Astrocyte (in vitro differentiated cells and primary cell): ENCODE results near the gene SHISA8.

Source experiments
- EZH2 ChIP-seq: IDR thresholded peaks from 2 replicates; pipeline ENCODE4 v1.6.1; 2012; ENCODE audit warnings: mild to moderate bottlenecking, low read length, inconsistent platforms; ENCODE audit not compliant: insufficient read depth
- TF ChIP-seq, protein P1 (sequence below): IDR thresholded peaks from 2 replicates; pipeline ENCODE4 v1.5.1; 2011; ENCODE audit warnings: low read depth, mild to moderate bottlenecking, inconsistent platforms, low read length, moderate library complexity; ENCODE audit not compliant: insufficient read depth

DNA sequence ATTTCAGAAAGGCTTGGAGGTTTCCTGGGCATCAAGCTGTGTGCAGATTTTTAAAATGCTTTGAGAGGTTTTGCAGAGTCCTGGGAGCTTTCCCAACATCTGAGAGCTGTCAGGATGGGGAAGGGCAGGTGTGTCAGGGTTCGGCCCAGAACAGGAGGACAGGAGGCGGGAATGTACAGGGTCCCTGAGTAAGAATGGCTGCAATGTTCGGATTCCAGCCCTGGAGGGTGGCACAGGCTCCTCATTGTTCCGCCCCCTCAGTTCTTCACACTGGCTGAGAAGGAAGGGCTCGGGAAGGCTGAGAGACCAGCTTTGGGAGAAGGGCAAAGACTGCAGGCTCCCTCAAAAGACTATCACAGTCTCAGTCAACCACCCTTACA, 49.2 kb upstream of the SHISA8 start:
- TF ChIP-seq, protein P1, sequence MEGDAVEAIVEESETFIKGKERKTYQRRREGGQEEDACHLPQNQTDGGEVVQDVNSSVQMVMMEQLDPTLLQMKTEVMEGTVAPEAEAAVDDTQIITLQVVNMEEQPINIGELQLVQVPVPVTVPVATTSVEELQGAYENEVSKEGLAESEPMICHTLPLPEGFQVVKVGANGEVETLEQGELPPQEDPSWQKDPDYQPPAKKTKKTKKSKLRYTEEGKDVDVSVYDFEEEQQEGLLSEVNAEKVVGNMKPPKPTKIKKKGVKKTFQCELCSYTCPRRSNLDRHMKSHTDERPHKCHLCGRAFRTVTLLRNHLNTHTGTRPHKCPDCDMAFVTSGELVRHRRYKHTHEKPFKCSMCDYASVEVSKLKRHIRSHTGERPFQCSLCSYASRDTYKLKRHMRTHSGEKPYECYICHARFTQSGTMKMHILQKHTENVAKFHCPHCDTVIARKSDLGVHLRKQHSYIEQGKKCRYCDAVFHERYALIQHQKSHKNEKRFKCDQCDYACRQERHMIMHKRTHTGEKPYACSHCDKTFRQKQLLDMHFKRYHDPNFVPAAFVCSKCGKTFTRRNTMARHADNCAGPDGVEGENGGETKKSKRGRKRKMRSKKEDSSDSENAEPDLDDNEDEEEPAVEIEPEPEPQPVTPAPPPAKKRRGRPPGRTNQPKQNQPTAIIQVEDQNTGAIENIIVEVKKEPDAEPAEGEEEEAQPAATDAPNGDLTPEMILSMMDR, result no peak
- no peak for TF ChIP-seq EZH2
